HG02970 (cell line): ENCODE measurements around the gene POLR2H.

ENCODE experiments used
- ATAC-seq: cut with Tn5 transposase; IDR thresholded peaks from one replicate; pipeline ENCODE4 v1.9.1; 2021; ENCODE audit warnings: mild to moderate bottlenecking, moderate library complexity, moderate number of reproducible peaks; ENCODE audit not compliant: unreplicated experiment, low FRiP score

POLR2H gene

DNA sequence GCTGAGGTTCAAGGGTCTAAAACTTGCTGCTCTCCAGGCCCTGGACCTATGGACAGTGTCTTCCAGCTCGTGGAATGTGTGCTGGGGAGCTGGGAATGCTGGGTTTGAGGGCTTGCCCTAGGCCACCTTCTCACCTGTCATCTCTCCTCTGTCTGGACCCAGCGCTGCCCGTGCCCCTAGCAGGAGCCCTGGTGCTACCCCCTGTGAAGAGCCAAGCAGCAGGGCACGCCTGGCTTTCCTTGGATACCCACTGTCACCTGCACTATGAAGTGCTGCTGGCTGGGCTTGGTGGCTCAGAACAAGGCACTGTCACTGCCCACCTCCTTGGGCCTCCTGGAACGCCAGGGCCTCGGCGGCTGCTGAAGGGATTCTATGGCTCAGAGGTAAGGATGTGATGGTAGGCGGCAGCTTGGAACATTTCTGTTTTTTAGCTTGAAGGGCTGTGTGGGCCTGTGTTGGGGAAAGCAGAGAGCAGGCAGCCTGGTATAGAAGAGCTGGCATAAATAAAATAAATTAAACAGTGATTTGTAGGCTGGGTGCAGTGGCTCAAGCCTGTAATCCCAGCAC, 23.4 kb downstream of the POLR2H start:
- no peak for ATAC-seq

- no peak for ATAC-seq
These were observed 24.7 kb downstream of the POLR2H start for GRCh38 chr3:184386047-184386806.

- ATAC-seq, result no peak
These were observed 25.7 kb downstream of the POLR2H start for GRCh38 chr3:184387174-184387714.

DNA sequence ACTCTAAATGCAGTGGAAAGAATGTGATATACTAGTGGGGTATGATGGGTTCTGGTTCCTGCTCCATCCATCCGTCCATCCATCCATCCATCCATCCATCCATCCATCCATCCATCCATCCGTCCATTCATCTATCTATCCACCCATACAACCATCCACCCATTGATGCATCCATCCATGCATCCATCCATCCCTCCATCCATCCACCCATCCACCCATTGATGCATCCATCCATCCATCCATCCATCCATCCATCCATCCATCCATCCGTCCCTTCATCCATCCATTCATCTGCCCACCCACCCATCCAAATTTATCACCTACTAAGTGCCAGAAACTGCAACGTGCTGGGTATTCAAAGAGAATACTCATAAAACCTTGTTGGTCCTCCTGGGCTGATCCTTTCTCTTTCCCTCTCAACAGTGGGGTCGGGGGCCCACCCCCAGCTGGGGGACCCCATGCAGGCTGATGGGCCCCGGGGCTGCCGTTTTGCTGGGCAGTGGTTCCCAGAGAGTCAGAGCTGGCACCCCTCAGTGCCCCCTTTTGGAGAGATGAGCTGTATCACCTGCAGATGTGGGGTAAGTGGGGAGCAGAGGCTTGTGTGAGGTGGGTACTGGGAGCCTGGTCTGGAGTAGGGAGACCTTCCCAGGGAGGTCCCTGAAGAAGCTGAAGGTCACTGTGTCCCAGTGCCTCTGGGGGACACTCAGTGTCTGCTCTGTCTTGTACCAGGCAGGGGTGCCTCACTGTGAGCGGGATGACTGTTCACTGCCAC, 26.8 kb downstream of the POLR2H start:
- no peak for ATAC-seq

GRCh38 chr3:184388936-184389230, 27.4 kb downstream of the POLR2H start:
- no peak for ATAC-seq

DNA sequence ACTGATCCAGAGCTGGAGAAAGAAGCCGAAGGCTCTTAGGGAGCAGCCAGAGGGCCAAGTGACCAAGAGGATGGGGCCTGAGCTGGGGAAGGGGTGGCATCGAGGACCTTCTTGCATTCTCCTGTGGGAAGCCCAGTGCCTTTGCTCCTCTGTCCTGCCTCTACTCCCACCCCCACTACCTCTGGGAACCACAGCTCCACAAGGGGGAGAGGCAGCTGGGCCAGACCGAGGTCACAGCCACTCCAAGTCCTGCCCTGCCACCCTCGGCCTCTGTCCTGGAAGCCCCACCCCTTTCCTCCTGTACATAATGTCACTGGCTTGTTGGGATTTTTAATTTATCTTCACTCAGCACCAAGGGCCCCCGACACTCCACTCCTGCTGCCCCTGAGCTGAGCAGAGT, 27.9 kb downstream of the POLR2H start:
- no peak for ATAC-seq

DNA sequence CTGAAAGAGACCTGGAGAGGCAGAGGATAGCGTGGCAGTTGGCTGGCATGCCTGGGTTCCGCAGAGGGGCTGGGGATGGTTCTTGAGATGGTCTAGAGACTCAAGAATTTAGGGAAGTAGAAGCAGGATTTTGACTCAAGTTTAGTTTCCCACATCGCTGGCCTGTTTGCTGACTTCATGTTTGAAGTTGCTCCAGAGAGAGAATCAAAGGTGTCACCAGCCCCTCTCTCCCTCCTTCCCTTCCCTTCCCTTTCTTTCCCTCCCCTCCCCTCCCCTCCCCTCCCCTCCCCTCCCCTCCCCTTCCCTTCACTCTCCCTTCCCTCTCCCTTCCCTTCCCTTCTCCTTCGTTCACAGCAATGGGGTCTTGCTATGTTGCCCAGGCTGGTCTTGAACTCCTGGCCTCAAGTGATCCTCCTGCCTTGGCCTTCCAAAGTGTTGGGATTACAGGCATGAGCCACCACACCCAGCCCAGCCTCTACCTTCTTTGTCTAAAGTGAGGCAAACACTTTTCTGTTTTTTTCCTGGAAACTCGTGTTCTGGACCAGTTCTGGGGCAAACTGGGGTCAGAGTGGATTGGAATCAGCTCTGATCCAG, 28.5 kb downstream of the POLR2H start:
- no peak for ATAC-seq

- ATAC-seq, result no peak
These were observed 29.8 kb downstream of the POLR2H start for GRCh38 chr3:184391266-184391665.

DNA sequence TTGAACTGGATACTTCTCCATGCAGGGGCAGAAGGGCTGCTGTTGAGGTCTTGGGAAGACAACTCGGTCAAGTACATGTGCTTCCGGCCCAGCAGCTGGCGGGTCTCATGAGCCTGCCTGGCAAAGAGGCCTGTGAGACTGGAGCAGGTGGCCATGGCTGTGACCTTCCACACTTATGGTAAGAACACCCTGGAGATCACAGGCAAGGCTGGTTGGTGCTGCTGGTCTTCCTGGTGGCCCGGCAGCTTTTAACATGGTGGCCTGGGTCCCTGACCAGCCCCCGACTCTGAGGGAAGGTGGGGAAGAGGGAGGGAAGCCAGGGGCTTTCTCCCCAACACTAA, 33.8 kb downstream of the POLR2H start:
- ATAC-seq, result no peak

DNA sequence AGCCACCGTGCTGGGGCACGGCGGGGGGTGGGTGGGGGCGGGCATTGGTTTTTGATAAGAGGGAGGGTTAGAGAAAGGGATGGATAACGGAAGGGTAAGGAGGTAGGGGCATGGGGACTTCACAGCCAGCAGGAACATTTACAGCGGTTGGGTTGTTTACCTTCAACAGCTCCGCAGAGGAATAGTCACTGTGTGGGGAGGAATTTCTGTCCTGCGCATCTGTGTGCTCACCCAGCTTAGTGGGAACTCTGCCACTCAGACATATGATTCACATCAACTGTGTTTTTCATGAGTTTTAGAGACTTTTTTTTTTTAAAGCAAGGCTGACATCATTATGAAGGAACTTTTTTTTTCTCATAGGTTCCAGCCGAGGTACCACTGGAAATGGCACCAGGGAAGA, 37.9 kb downstream of the POLR2H start:
- no peak for ATAC-seq

GRCh38 chr3:184405075-184406030, 43.8 kb downstream of the POLR2H start:
- ATAC-seq, result no peak

- ATAC-seq, result no peak
These were observed 47.9 kb downstream of the POLR2H start for GRCh38 chr3:184409331-184409926.

DNA sequence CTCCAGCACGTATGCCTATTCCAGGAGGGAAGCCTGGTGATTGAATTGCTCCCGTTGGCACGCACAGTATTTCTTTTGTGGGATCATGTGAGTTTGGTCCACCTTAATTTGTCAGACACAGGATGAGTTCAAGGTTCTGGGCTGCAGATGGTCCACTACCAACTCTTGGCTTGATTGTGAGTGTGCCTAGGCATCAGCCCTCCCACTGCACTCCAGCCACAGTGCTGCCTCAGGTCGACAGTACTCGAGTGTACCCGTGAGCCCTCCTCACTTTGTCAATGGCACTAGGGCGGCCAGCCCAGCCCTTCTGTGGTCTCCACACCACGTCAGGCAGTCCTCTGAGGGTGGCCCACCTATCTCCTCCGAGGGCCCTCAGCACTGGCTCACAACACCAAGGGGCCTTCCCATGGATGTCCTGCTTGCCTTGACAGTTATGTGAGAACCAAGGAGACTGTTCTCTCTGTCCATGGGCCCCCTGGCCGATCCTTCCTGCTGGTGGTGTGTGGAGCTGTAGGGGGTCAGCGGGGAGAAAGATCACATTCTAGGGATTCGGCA, 48.5 kb downstream of the POLR2H start:
- no peak for ATAC-seq

- no peak for ATAC-seq
These were observed 53.1 kb downstream of the POLR2H start for GRCh38 chr3:184414418-184415202.

- ATAC-seq, result no peak
These were observed 53.6 kb downstream of the POLR2H start for GRCh38 chr3:184415203-184415490.

GRCh38 chr3:184417619-184418327, 56.3 kb downstream of the POLR2H start:
- ATAC-seq, result no peak
